Measurements from ENCODE around the gene CENPS. TPM values are rescaled to one million over a fixed set of nuclear protein-coding genes. Genes with fewer than 3 reads are reported as not detected.
A peak's percentile ranks its signal among the peaks of the same experiment; 100 is the strongest.

The CENPS gene
- total and polyA plus RNA-seq, 2 donors (not counting 1 experiment from before 2014, with no cell fraction given), result 3.1 to 10.9 TPM

GRCh38 chr1:10401281-10401680 lies 29.0 kb upstream of the CENPS start:
- ChIA-PET CTCF (interaction anchor here (0.6 to 3.1 kb wide), 3 partner anchors 8 to 29 kb away, joined by 3 to 18 read pairs (median 4); partner anchors contain the start of gene CENPS), POLR2A (no interaction called here)
- no peak overlapping the region for H3K9ac ChIP-seq (ENCODE audit: low read length)
- H3K79me2 ChIP-seq (ENCODE audit: control insufficient read depth, insufficient read depth, low read length), result peaks cover 11% of the 10 kb centered on the region
- peaks cover 9 to 17% of the 10 kb centered on the region in 2 donors for H3K4me1 ChIP-seq (ENCODE audit: control insufficient read depth in 2 of 2, insufficient read depth in 2 of 2, low read length in 2 of 2)
- Mint-ChIP-seq H3K4me3 (no peak overlapping the region), H3K9me3 (ENCODE audit: insufficient read depth) (no peaks in the 10 kb centered on the region), H3K27me3 (no peaks in the 10 kb centered on the region), H3K4me1 (peaks cover 22% of the 10 kb centered on the region), H3K27ac (no peak overlapping the region)
- H3K36me3 ChIP-seq (replicated peaks in 1 of 2; ENCODE audit: control extremely low read depth in 1 of 2, control insufficient read depth in 1 of 2, extremely low read depth in 1 of 2, insufficient read depth in 2 of 2, low read length in 1 of 2), result peaks cover 2 to 23% of the 10 kb centered on the region in 2 experiments
- H3K9me3 ChIP-seq (ENCODE audit: control extremely low read depth in 1 of 3, control insufficient read depth in 2 of 3, insufficient read depth in 1 of 3, low read length in 2 of 3), result no peaks in the 10 kb centered on the region
- peaks cover 4% of the 10 kb centered on the region for H4K20me1 ChIP-seq (ENCODE audit: control insufficient read depth, insufficient read depth, low read length, poor library complexity, severe bottlenecking)
- intact Hi-C loops (cut with micrococcal nuclease), result no loop called here
- no peak overlapping the region for H3K27ac ChIP-seq (ENCODE audit: low read length in 2 of 2)
- no peaks in the 10 kb centered on the region for H3K27me3 ChIP-seq (replicated peaks in 1 of 4; ENCODE audit: control extremely low read depth in 1 of 4, control insufficient read depth in 3 of 4, insufficient read depth in 4 of 4, low read length in 3 of 4)
- no peak overlapping the region for H3K4me2 ChIP-seq (replicated peaks; ENCODE audit: low read depth, low read length, poor library complexity, severe bottlenecking)
- DNase-seq, result no peak
- WGBS (ENCODE audit: insufficient coverage), result 83% methylated on average over 1 of the region's 1 CpG
- peak overlapping the region in 1 of 5 experiments; percentile 1 for H3K4me3 ChIP-seq (ENCODE audit: control extremely low read depth in 1 of 5, extremely low read depth in 1 of 5, insufficient read depth in 1 of 5, low read depth in 2 of 5, low read length in 4 of 5)
- no peak for ATAC-seq (ENCODE audit: low read depth)
- H2AFZ ChIP-seq (ENCODE audit: insufficient read depth, low read depth, low read length, poor library complexity, severe bottlenecking), result no peak overlapping the region
- TF ChIP-seq EZH2 (IDR thresholded peaks at IDR 0.05; ENCODE audit: borderline replicate concordance, insufficient read depth, low read depth, low read length, poor library complexity, severe bottlenecking) (no peak), CTCF (IDR thresholded peaks at IDR 0.05) (no peak)

- peaks cover 4% of the 10 kb centered on the region for H4K20me1 ChIP-seq (ENCODE audit: control insufficient read depth, insufficient read depth, low read length, poor library complexity, severe bottlenecking)
- ChIA-PET POLR2A (no interaction called here), CTCF (no interaction called here)
- no peak for DNase-seq
- no peaks in the 10 kb centered on the region for H3K27me3 Mint-ChIP-seq
- H3K9ac ChIP-seq (ENCODE audit: low read length), result no peak overlapping the region
- no peaks in the 10 kb centered on the region for H3K9me3 ChIP-seq (ENCODE audit: control extremely low read depth in 1 of 3, control insufficient read depth in 2 of 3, insufficient read depth in 1 of 3, low read length in 2 of 3)
- H2AFZ ChIP-seq (ENCODE audit: insufficient read depth, low read depth, low read length, poor library complexity, severe bottlenecking), result no peak overlapping the region
- no peak overlapping the region for H3K27ac Mint-ChIP-seq
- H3K4me1 Mint-ChIP-seq, result peaks cover 19% of the 10 kb centered on the region
- H3K27me3 ChIP-seq (replicated peaks in 1 of 4; ENCODE audit: control extremely low read depth in 1 of 4, control insufficient read depth in 3 of 4, insufficient read depth in 4 of 4, low read length in 3 of 4), result no peaks in the 10 kb centered on the region
- H3K4me2 ChIP-seq (replicated peaks; ENCODE audit: low read depth, low read length, poor library complexity, severe bottlenecking), result no peak overlapping the region
- no peak overlapping the region for H3K4me3 Mint-ChIP-seq
- no peak overlapping the region for H3K27ac ChIP-seq (ENCODE audit: low read length in 2 of 2)
- intact Hi-C loops (cut with micrococcal nuclease), result no loop called here
- WGBS (ENCODE audit: insufficient coverage), result 97% methylated on average over 5 of the region's 9 CpGs
- no peak for ATAC-seq (ENCODE audit: low read depth)
- peaks cover 2 to 34% of the 10 kb centered on the region in 2 experiments for H3K36me3 ChIP-seq (replicated peaks in 1 of 2; ENCODE audit: control extremely low read depth in 1 of 2, control insufficient read depth in 1 of 2, extremely low read depth in 1 of 2, insufficient read depth in 2 of 2, low read length in 1 of 2)
- H3K79me2 ChIP-seq (ENCODE audit: control insufficient read depth, insufficient read depth, low read length), result peaks cover 11% of the 10 kb centered on the region
- H3K4me3 ChIP-seq (ENCODE audit: control extremely low read depth in 1 of 5, extremely low read depth in 1 of 5, insufficient read depth in 1 of 5, low read depth in 2 of 5, low read length in 4 of 5), result no peak overlapping the region
- peaks cover 9 to 17% of the 10 kb centered on the region in 2 donors for H3K4me1 ChIP-seq (ENCODE audit: control insufficient read depth in 2 of 2, insufficient read depth in 2 of 2, low read length in 2 of 2)
- TF ChIP-seq CTCF (IDR thresholded peaks at IDR 0.05) (no peak), EZH2 (IDR thresholded peaks at IDR 0.05; ENCODE audit: borderline replicate concordance, insufficient read depth, low read depth, low read length, poor library complexity, severe bottlenecking) (no peak)
- H3K9me3 Mint-ChIP-seq (ENCODE audit: insufficient read depth), result no peaks in the 10 kb centered on the region
These were observed 27.4 kb upstream of the CENPS start for GRCh38 chr1:10402729-10403274.

Data from B cell (primary cell).